Dermis microvascular lymphatic vessel endothelial cell (primary cell): ENCODE data around the gene C1QTNF5. TPM values are rescaled to one million over a fixed set of nuclear protein-coding genes. Genes with fewer than 3 reads are reported as not detected.
A peak's percentile ranks its signal among the peaks of the same experiment; 100 is the strongest.

Source experiments
- DNase-seq, 2 donors: peaks; one replicate each; pipeline versions ENCODE4 v3.0.0 to v3.0.0-alpha.2; 2010; ENCODE audit warnings: low read depth in 2 of 2
- total RNA-seq: library from RNA; depleted of rRNA; stranded (reverse); fragments of >200 nt; gene quantifications from 2 replicates; pipeline ENCODE4 v1.2.1, GENCODE V29; 2014

The C1QTNF5 gene
- total RNA-seq, 1 donor from 2014 or later, result 47.6 TPM

DNA sequence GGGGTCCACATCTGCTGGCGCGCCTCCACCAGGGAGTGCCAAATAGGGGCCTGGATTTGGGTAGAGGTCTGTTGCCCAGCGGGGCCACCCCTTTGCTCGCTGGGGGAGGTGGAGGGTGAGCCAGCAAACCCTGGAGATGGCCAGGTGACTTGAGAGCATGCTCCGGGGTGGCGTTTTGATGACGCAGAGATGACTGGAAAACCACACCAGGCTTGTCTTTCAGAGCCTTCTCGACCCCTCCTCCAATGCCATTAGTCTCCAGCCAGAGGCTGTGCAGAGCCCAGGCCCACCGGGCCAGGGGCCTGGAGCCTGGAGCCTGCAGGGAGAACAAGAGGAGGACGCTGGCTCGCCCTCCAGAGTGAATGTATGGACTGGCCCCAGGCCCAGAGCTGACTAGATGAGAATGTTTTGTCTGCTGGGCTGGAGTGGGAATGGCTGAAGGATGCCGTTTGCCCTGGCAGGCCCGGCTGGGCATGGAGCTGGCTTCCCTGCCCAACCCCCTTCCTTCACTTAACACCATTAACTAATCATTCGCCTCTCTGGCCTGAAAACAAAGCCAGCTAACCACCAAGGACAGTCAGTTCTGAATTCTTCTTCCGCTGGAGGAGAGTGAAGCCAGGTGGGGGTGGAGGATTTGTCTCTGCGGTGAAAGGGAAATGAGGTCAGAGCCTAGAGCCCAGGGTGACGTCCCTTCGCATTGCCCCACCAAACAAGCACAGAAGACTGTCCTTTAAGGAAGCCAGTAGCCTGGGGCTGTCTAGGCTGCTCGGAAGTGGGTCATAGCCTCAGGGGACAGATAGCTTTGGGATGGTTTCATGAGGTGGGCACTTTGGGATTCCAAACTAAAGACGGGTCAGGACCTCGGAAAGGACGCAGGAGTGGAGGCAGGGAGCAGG is 22.2 kb downstream of the C1QTNF5 start:
- peak in 1 of 2 donors; percentile 78 for DNase-seq

DNA sequence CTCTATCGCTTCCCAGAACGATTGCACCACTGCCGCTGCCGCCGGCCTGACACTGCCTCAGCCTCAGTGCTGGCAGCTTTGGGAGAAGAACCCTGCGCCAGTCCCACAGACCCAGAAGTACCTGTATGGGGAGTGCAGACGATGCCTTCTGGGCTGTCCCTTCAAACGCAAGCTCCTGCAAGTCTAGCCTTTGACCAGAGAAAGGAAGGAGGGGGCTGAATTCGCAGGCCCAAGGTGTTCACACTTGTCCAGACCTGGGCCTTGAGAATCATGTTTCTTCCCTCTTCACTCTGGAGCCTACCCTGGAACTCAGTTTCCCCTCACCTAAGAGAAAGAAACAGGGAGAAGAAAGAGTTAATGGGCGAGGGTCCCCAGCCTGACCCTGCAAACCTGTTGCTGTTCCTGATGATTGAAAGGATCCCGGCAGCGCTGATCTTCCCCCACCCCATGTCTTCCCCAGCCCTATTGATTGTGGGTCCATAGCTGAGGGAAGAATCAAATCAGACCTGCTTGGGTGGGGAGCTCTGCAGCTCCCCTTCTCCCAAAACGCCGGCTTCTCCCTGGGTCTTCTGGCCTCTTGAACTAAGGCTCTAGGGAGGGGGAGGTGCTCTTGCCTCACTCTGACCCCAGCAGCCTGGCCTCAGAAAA is 23.0 kb downstream of the C1QTNF5 start:
- DNase-seq, result no peak

DNA sequence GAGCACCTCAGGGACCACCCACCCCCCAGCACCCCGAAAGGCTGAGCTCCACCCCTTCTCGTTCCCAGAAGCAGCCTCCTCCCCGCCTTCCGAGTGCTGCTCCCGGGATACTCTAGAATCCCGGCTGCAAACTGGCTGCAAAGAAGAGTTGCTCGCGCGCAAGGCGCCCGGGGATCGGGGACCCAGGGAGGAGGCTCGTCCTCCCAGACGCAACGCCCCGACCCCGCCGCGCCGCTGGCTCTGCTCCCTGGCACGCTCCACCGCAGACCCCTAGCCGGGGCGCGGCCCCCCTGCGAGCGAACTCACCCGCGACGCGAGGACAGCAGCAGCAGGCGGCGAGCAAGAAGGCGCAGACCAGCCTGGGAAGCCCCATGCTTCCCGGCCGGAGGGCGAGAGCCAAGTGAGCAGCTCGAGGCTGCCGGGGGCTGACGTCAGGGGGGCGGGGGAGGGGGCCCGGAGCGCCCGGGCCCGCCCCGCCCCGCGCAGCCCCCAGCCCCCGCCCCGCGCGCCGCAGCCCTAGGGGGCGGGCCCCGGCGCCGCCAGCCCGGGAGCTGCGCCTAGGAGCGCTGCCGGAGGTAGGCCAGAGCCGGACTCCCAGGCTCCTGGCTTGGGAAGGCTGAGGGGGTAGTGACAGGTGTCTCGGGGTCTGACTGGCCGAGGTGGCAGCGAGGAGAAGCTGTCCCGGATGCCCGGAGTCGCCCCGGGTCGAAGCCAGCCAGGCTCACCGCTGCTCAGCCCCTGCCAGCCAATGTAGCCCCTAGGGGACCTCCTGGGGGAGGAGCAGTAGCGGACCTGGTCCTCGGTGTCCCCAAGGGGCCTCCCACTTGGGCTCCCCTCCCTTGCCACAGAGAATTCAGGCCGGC is 23.7 kb downstream of the C1QTNF5 start, which contains the start of gene MCAM:
MCAM (minus strand) TSS at position 402 of the 863 bp plus-strand sequence; CDS start at position 373, 29 bp downstream.
- DNase-seq, result peak in 1 of 2 donors; percentile 72

DNA sequence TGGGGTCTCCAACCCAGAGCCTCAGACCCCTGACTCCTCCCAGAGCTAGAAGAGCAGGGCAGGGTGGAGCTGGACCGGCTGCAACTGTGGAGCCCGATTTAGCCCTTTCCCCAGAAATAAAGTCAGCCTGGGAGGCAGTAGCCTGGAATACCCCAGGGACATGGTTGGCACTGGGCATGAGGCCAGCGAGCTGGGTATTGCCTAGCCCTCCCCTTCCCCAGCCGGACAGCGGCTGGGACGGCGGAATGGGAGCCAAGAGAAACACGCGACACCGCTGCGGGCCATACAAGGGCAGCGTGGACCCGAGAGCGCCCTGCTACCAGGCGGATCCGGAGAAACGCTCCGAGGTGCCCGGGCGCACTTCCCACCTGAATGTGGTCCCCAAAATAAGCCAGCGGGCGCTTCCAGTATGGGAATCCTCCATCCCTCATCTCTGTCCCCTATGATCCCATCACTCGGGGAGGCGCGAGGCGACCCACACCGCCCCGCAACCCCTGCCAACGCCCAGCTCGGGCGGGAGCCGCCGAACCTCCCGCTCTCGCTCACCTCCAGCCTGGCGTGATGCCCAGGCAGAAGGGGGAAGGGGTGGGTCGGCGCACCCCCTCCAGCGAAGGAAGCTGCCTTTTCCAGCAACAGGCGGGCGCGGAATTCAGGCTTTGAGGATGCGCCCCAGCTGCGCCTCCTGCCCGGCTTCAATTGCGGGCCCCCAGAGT is 24.5 kb downstream of the C1QTNF5 start:
- peak in 1 of 2 donors; percentile 61 for DNase-seq

DNA sequence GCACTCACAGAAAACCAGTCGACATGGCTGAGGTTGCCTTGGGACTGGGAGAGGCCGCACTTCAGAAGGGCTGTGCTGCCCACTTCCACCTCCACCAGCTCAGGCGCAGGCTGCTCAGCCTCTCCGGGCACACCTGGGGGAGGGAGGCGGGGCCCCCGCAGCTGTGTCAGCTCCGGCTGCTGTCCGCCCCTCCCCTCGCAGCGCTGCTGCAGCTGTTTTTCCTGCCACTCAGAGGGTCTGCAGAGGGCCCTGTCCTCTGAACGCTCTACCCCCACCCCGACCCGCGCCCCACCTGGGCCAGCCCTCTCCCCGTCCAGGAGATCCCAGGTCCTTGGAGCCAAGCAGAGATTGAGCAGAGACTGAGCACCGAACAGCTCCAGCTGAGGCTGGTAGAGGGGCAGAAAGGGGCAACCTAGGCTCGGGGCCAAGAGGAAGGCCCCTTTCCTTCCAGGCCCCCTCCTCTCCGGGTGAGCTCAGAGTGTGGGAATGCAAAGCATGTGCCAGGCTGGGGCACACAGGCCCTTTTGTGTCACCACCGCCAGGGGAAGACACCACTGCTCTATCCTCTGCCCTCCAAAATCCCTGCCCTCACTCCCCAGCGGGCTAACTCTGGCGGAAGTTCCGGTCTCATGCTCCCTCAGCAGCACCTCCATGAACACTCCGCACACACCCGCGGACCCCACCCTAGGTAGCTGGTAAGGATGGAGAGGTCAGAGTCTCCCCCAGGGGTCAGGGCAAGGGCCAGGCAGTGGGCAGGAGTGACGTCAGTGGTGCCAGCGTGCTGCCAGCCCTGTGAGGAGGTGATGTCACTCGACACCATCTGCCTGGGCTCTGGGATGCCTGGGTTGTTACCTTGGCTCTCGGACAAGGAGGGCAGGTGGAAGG is 25.3 kb downstream of the C1QTNF5 start:
- DNase-seq, result peak in 1 of 2 donors; percentile 43

DNA sequence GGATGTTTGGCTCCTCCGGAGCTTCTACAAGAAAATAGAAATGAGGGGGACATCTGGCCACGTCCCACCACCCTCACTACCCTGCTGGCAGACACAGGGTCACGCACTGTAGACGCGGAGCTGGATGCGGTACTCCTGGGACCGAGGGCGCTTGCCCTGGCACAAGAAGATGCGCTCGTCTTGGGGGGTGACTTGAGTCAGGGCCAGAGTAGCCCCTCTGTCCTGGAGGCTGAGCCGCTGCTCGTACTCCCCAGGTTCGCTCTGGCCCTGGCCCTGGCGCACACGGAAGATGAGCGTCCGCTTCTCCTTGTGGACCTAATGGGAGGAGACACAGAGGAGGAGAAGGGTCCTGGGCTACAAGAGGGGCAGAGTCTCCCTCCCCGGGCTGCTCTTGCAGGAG is 26.0 kb downstream of the C1QTNF5 start:
- no peak for DNase-seq

DNA sequence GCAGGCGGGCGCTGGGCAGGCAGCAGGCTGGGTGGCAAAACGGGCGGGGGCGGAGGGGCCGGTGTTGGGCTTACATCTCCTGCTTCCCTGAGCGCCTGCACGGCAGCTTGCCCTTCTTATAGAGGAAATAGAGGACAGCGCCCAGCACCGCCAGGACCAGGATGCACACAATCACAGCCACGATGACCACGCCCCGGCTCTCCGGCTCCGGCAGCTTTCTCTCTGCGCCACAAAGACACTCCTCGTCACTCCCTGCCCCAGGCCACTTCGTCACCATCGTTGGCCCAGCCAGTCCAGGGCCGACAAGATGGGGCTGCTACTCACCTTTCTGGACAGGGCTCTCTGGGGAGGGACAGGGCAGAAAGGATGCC is 30.0 kb downstream of the C1QTNF5 start:
- DNase-seq, result no peak

DNA sequence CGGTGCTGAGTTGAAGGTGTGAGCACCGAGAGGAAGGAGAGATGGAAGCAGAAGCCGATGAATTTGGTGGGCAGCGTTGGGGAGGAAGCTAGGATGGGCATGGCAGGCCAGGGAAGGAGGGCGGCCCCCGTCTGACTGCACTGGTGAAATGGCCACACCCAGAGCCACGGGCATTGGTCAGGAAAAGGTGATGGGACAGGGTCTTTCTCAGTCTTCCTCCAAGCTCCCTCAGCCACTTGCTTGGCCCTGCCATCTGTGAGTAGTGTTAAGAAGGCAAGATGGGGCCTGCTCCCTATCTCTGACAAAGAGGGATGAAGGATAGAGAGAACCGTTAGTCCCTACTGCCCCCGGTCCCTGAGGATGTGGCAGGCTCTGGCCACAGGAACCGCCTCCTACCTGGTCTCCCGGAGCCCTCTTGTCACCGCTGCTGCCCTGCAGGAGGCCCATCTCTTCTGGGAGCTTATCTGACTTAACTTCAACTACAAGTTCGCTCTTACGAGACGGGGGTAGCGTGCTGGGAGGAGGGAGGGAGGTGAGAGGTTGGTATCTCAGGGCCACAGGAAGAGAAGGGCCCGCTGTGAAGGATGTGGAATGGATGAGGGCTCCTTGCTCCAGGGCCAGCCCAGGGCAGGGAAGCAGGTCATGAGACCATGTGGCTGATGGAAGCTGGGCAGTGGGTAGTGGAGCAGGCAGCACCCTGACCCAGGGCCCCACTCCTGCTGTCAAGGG is 30.6 kb downstream of the C1QTNF5 start:
- no peak for DNase-seq

DNA sequence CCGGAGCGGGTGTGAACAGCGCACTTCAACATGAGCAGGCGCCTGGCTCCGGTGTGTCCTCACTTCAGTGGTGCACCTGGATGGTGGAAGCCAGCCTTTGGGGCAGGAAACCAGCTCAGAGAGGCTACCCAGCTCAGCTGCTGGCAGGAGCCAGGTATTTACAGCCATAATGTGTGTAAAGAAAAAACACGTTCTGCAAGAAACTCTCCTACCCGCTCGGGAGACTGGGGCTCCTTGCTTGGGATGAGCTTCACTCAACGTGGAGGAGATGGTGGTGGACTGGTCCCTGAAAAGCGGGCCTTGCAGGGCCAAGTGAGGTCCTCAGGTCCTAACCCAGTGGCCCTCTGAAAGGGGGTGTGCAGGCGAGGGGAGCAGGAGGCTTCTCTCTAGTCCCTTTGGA is 31.3 kb downstream of the C1QTNF5 start:
- DNase-seq, result no peak

DNA sequence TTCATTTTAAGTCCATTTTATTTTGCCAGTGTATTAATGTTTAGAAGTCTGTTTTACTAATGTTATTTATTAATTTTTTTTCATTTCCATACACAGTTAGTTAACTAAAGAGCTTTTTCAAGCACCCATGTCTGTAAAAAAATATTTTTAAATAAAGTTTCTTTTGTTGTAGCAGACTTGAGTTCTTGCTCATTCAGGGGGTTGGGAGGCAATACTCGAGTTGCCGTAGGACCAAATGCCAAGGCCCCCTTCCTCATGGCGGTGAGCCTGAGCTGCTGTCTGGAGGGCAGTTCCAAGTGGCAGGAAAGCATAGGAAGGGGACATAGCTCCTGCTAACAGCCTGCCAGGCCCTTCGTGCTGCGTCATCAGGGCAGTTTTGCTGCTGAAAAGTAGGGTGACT is 32.7 kb downstream of the C1QTNF5 start:
- DNase-seq, result no peak

DNA sequence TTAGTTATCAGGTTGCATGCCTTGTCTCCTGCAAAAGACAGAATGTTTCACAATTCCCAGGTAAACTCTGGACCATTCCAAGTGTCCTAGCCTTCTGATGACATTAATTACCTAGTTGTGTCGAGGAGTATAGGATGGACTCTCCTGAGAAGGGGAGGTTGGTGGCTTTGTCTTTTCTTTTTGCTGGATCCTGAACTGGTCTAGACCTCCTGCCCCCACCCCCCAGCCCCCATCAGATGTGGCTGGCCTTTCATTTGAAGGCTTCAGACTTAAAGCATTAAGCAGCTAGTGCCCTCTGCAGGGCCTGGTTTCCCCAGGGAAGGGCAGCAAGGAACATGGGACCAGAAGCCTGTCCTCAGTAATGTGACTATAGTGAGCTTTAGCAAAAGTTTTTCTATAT is 33.5 kb downstream of the C1QTNF5 start:
- peak in 1 of 2 donors; percentile 32 for DNase-seq

DNA sequence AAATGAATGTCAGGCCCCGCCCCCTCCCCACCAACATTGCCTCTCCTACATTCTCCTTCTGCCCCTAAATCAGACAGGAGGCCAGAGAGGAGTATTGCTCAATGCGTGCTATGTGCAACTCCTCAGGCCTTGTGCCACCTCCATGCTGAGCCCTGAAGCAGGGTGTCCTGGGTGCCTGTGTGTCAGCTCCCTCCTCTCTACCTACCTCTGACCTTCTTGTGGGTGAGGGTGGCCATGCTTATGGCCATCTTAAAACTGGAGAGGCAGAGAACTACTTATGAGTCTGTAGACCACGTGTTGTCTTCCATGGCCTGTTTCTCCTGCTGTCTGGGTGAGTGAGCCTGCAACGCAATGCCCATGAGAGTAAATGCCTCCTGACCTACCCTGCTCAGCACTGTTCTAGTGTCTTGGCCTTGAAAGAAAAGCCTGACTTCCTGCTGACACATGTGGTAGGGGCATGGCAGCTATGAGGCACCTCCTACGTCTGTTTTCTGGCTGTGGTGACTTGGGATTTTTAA is 34.3 kb downstream of the C1QTNF5 start:
- peak in 1 of 2 donors; percentile 20 for DNase-seq

DNA sequence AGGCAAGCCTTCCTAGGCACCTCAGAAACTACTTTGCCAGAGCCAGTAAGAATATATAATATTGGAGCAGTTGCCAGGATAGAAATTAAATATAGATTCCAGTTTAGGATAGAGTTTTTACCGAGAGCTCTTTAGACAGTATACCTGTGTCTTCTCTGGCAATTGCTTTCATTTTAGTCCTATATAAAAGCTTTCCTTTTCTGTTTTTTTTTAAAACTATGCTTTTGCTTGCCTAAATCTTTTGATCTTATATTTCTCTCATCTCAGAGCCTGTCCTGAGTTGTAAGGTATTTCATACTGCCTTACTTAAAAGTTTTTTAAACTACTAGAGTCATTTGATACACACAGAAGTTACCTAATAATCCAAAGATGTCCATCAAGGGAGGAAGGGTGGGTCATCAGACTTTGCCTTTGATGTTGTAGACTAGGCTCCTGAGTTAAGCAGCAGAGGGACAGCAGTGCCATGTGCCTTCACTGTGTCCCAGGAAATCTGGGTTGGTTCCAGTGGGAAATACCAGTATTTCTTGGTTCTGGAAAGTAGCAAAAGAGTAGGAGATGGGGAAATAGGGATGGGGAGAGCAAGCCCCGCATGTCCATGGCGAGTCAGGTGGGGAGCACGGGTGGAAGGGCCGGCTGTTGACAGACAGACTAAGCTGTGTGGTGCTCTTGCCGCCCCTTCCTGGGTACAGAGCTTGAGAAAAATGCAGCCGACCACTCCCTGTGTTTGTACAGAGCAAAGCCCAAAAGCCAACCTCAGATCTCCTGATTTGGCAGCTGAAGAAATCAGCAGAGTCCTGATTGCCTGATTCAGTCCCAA is 34.9 kb downstream of the C1QTNF5 start:
- no peak for DNase-seq

DNA sequence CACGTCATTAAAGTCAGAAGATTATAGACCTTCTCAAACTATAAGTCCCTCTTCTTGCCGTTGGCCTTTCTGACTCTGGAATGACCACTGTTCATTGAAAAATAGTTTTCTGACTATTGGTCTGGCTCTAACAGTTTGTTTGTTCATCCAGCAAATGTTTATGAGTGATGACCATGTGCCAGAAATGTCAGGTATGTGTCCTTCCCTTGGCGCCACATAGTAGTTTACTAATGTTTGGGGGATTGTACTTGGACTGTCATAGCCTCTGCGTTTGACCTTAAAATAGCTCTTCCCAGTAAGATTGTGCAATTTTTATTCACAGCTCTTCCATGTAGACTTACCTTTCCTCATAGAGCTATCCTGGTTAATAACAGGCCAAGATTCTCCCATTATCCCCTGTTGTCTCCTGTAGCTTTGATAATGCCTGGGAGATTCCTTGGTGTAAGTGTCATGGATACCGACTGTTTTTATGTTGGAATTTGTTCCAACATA is 37.4 kb downstream of the C1QTNF5 start:
- DNase-seq, result no peak

DNA sequence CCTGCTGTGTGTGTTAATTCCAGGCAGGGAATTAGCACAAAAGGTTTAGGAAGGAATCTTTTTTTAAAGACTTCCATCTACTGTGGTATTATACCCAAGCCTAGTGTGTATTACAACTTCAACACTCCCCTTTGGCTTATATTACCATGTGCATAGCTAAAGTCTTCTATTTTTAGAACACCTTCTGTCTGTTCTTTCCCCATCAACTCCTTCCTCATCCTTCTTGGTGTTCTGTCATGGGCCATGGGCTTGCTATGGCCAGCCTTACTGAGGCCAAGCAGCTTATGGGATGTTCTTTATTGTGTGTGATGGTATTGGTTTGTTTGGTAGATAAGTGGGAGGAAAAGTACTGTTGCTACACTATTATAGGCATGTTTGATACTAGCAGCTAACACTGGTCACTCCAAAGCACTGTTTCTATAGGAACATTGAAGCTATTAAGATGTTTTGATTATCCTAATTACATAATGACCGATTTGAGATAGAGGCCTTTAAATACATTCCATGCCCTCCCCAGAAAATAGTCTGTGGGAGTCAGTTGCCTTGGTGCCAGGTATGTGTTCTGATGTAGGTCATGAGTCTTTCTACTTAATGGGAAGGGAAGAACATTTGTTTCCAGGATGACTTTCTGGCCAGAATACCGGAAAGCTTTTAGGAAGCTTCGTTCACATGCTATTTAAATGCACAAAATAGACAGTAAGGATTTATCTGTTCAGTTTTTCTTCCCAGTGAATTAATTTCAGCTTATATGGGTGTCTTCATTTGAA is 40.3 kb downstream of the C1QTNF5 start:
- DNase-seq, result no peak

DNA sequence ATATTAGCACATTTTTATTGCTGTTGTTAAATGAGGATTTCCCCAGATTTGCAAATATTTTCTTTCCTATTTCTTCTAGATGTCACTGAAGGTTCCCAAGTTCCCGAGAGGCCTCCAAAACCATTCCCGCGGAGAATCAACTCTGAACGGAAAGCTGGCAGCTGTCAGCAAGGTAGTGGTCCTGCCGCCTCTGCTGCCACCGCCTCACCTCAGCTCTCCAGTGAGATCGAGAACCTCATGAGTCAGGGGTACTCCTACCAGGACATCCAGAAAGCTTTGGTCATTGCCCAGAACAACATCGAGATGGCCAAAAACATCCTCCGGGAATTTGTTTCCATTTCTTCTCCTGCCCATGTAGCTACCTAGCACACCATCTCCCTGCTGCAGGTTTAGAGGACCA is 41.3 kb downstream of the C1QTNF5 start:
- no peak for DNase-seq

DNA sequence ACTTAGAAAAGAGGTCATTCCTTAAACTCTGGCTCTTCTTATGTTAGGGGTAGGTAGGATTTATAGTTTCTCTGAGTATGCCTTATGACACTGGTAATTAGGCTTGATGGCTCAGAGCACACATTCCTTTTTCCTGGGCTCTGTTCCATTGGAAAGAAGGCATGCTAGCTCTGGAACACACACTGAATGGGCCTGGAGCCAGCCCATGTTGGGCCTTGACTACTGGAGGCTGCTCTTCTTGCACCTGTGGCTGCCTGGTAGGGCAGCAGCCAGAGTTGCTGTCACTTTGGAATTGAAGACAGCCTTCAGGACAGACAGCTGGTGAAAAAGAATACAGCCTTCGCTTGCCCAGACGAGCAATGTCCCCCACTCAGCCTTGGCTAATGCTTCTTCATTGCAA is 42.0 kb downstream of the C1QTNF5 start:
- no peak for DNase-seq
